T-helper 2 cell (primary cell): Measurements from ENCODE around the gene RNASE13.

Source experiments
- DNase-seq, 5 experiments: peaks; one replicate each; pipeline versions ENCODE4 v3.0.0 to v3.0.0-alpha.2; 2012 to 2022

The RNASE13 gene

DNA sequence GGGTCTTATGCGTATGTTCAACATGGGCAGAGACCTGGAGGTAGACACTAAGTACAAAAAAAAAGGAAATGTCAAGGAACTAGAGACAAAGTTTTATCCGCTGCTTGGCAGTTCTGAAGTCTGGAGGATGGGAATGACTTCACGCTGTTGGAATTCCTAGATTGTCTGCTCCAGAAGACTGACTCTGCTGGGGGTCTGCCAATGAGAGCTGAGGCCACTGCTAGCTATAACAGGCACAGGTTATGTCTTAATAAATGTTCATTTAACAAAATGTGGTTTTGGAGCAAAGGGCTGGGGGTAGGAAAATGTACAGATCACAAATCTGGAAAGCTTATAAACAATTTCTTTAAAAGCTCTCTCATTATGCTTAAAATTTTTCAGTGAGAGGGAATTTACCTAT, 28.9 kb upstream of the RNASE13 start:
- DNase-seq = no peak

- no peak for DNase-seq
Measured at GRCh38 chr14:21061347-21061668, 26.7 kb upstream of the RNASE13 start.

- DNase-seq = no peak
Measured at GRCh38 chr14:21060614-21061346, 26.2 kb upstream of the RNASE13 start.

DNA sequence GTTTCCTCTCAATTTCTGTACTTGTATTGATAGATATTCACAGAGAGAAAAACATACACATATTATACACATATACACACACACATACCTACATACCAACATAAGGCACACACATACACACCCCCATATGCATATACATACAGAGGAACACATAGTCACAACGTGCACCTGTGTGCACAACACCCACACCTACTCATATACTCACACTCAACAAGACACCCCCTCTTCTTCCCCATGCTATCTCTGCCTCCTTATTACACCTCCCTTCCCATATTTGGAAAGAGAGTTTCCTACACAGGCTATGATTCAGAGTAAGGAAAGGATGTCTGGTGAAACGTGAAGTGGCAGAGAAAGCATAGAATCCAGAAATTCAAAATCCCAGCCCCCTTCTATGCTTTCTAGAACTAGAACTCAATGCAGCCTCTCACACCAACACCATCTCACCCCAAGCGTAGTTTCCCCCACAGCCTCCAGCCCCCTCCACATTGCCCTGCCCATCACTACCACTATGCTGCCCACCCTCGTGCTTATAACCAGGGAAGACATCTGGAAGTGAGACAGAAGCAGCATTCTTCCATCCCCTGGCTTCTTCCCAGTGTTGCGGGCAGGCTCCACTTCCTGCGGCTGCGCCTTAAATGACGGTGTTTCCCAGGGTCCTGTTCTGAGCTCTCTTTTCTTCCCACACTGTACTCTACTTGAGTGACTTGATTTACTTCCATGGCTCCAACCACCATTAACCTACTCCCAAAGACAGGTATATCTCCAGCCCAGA, 25.4 kb upstream of the RNASE13 start:
- DNase-seq = no peak

GRCh38 chr14:21058903-21059302, 24.3 kb upstream of the RNASE13 start:
- DNase-seq = no peak

GRCh38 chr14:21057803-21058675, 23.4 kb upstream of the RNASE13 start, which contains the start of gene RNASE8:
RNASE8 (plus strand) TSS chr14:21057822; CDS start chr14:21057893, 71 bp downstream.
- DNase-seq = no peak

DNA sequence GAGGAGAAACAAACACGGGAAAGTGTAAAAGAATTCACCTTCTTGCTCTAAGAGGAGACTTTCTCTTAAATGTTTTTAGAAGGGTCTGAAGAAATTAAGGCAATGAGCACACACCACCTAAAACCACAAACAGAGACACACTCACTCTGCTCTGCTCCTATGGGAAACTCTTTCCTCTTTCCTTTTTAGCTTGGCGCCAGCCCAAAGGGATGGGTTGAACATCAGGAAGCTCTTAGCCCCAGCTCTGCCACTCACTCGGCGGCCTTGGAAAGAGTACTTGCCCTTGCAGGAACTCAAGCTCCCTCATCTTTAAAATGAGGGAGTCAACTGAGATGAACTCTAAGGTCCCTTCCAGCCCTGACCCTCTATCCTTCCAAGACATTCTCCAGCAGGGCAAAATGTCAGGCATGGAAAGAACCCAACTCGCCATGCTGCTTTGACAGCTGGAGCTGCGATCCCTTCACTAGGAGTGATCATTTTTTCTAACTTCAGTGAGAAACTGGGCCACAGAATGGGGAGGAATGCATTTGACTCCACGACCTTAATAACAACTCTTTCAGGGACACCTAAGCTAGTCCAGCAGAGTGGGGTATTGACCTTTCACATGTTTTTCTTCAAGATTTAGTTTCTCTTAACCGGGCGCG, 22.0 kb upstream of the RNASE13 start:
- DNase-seq = no peak

DNA sequence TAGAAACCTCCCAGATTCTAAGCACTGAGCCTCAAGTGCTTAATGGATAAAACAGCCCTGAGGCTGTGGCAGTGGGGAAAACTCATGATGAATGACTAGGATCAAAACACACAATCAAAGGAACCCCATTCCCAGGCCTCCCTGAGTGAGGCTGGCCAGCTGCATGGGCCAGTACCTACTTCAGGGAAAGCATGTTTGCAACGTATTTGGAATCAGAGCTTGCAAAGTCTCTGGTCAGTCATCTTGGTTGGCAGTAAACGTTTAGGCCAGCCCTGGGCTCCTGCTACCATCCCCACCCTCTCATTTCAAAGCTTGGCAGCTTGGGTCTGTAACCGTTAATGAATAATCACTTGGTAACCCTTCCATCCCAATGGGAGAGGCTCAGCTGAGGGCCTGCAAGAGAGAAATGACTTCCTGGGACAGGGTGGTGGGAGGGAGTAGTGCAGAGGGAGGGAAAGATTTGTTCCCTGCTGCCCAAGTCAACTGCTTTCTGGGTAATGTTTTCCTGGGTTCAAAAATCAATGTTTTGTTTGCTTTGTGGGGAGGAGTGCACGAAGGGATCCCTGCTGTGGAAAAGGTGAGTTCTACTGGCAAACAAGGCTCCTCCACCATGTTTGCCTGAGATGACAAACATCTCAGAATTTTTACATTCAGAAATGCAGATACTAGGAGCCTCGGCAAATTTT, 21.0 kb upstream of the RNASE13 start:
- no peak for DNase-seq

DNA sequence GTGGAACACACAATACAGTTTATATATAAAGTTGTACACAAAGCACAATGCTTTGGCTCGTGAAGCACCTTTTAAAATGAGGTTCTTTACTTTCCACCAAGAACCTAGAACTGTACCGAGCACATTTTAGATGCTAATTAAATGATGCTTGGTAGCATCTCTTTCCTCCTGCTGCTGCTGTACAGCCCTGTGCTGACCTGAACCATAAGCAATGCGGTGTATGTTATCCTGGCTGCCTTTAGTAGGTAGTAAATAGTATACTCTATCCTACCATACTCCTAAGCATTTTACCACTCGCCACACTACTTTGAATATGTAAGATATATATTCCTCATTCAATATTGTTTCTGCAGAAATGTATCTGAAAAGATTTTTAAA, 20.1 kb upstream of the RNASE13 start:
- DNase-seq = no peak

GRCh38 chr14:21054123-21054767, 19.6 kb upstream of the RNASE13 start:
- DNase-seq = peak in 1 of 5 experiments; percentile 46

- DNase-seq = no peak
Measured at GRCh38 chr14:21053184-21054122, 18.8 kb upstream of the RNASE13 start.

DNA sequence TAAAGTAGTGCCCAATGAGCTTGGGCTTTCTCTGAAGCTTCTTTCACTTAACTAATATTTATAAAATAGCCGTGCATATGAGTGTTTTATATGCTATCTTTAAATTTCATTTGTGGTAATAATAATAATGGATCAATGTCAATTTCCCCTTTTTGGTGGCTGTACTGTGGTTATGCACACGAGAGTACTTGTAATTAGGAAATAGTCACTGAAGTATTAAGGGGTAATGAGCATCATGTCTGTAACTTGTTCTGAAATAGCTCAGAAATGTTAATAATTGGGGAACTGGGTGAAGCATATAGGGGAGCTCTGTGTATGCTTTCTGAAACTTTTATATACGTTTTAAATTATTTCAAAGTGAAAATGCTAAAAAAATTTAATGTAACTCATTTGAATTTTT, 16.0 kb upstream of the RNASE13 start:
- DNase-seq = no peak

GRCh38 chr14:21049271-21049673, 14.7 kb upstream of the RNASE13 start:
- DNase-seq = no peak

GRCh38 chr14:21048638-21049037, 14.0 kb upstream of the RNASE13 start:
- DNase-seq = no peak

- DNase-seq = no peak
Measured at GRCh38 chr14:21047378-21047781, 12.8 kb upstream of the RNASE13 start.

DNA sequence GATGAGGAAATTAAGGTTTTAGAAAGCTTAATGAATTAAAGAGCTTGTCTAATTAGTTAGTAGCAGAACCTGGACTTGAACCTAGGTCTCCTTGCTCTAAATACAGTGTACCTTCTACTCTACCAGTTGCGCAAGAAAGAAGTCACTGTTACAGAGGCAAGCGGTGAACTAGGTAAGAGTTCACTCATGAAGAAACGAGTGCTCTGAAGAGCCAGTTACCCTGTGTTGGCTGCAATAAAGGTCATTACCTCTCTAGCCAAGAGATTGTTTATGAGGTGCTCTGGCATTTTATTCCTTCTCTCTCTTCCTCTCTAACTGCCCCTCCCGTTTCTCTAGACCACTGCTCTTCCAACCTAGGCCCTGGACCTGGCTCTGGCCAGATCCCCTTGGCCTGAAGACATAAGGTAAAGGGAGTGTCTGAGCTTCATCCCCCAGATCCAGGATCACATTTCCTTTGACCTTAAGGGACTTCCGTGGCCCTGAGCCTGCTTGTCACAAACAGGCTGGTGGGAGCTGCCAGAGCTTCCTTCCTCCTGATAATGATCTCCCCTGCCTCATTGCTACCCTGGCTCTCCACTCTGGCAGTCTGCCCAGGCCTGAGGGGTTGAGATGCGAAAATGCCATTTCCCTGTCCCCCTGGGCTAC, 9.5 kb upstream of the RNASE13 start:
- DNase-seq = peak in 2 of 5 experiments; percentile 9 to 26

GRCh38 chr14:21043387-21043973, 8.9 kb upstream of the RNASE13 start:
- DNase-seq = no peak

DNA sequence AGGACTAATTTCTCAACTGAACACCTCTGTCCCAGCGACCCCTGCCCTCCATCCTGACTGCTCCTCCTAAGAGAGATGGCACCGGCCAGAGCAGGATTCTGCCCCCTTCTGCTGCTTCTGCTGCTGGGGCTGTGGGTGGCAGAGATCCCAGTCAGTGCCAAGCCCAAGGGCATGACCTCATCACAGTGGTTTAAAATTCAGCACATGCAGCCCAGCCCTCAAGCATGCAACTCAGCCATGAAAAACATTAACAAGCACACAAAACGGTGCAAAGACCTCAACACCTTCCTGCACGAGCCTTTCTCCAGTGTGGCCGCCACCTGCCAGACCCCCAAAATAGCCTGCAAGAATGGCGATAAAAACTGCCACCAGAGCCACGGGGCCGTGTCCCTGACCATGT, 8.3 kb upstream of the RNASE13 start:
- no peak for DNase-seq

DNA sequence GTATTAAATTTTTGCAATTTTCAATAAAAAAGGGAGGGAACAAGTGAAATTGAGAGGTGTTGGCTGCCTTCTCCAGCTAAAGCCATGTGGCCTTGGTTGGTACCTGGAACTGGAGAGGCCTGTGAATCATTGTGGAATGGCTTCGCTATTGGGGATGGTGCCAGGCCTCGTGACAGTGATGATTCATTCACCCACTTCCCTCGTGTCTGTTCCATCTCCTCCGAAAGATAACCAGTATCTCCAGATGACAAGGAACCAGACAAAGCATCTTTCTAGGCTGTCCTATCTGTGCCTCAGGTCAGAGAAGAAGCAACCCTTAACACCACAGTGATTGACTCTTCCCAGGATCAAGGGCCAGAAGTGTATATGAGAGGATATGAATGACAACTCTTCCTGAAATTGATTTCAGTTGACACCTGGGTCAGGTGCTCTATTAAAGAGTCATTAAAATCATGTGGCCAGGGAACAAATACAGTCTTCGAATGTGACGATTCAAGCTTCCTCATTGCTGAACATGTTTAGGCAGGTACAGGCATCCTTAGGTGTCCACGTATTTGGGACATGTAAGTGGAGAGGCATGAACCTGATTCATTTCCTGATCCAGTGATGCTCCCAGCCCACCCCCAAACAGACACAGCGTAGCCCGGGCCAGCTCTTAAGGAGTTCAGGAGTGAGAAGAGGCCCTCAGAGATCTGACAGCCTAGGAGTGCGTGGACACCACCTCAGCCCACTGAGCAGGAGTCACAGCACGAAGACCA, 7.2 kb upstream of the RNASE13 start, which contains the start of gene RNASE7:
RNASE7 (plus strand) TSS at position 687 of the 758 bp plus-strand sequence. CDS start 631 bp downstream, outside the sequence.
- DNase-seq = no peak
